Measurements from ENCODE around the gene ADARB2.
"Not testable (repeated sequence)": the region's sequence is repeated elsewhere in the genome, so short reads cannot be mapped to it uniquely, and the experiment has no call there.

ADARB2 gene

GRCh38 chr10:1416456-1417037, 320.8 kb downstream of the ADARB2 start:
- in situ Hi-C loops (cut with MboI; ENCODE audit: low sequenced_read_pairs, unreplicated experiment) = no loop called here
- no peak for TF ChIP-seq CTCF (IDR thresholded peaks at IDR 0.05; ENCODE audit: borderline replicate concordance, control extremely low read depth, extremely low read depth, insufficient read depth, missing control alignments)
- no peak for DNase-seq (ENCODE audit: low spot score)

GRCh38 chr10:1414893-1415292, 322.4 kb downstream of the ADARB2 start:
- DNase-seq (ENCODE audit: low spot score) = no peak
- TF ChIP-seq CTCF (IDR thresholded peaks at IDR 0.05; ENCODE audit: borderline replicate concordance, control extremely low read depth, extremely low read depth, insufficient read depth, missing control alignments) = no peak
- in situ Hi-C loops (cut with MboI; ENCODE audit: low sequenced_read_pairs, unreplicated experiment) = no loop called here

GRCh38 chr10:1414346-1414745, 323.0 kb downstream of the ADARB2 start:
- in situ Hi-C loops (cut with MboI; ENCODE audit: low sequenced_read_pairs, unreplicated experiment) = not testable (repeated sequence)

GRCh38 chr10:1413823-1414222, 323.5 kb downstream of the ADARB2 start:
- no peak for DNase-seq (ENCODE audit: low spot score)
- TF ChIP-seq CTCF (IDR thresholded peaks at IDR 0.05; ENCODE audit: borderline replicate concordance, control extremely low read depth, extremely low read depth, insufficient read depth, missing control alignments) = no peak
- in situ Hi-C loops (cut with MboI; ENCODE audit: low sequenced_read_pairs, unreplicated experiment) = no loop called here

More at GRCh38 chr10:1414346-1414745, 323.0 kb downstream of the ADARB2 start:
- not testable (repeated sequence) for DNase-seq (ENCODE audit: low spot score)

- no peak for TF ChIP-seq CTCF (IDR thresholded peaks at IDR 0.05; ENCODE audit: borderline replicate concordance, control extremely low read depth, extremely low read depth, insufficient read depth, missing control alignments)
- DNase-seq (ENCODE audit: low spot score) = no peak
- in situ Hi-C loops (cut with MboI; ENCODE audit: low sequenced_read_pairs, unreplicated experiment) = no loop called here
These were observed 324.1 kb downstream of the ADARB2 start for GRCh38 chr10:1413256-1413655.

GRCh38 chr10:1412531-1413189, 324.7 kb downstream of the ADARB2 start:
- DNase-seq (ENCODE audit: low spot score) = no peak
- in situ Hi-C loops (cut with MboI; ENCODE audit: low sequenced_read_pairs, unreplicated experiment) = no loop called here
- TF ChIP-seq CTCF (IDR thresholded peaks at IDR 0.05; ENCODE audit: borderline replicate concordance, control extremely low read depth, extremely low read depth, insufficient read depth, missing control alignments) = no peak

- no peak for TF ChIP-seq CTCF (IDR thresholded peaks at IDR 0.05; ENCODE audit: borderline replicate concordance, control extremely low read depth, extremely low read depth, insufficient read depth, missing control alignments)
- in situ Hi-C loops (cut with MboI; ENCODE audit: low sequenced_read_pairs, unreplicated experiment) = no loop called here
These were observed 325.4 kb downstream of the ADARB2 start for GRCh38 chr10:1411956-1412355.

More at GRCh38 chr10:1411956-1412355, 325.4 kb downstream of the ADARB2 start:
- DNase-seq (ENCODE audit: low spot score) = no peak

All from GM13976 (cell line).